Uterus (tissue), 2 donors: Measurements from ENCODE around the gene RNF167.

Experiments
- POLR2A ChIP-seq, 2 donors: fragments of 450-650 bp; IDR thresholded peaks; one replicate each; pipeline ENCODE4 v1.6.1; 2016; ENCODE audit warnings: antibody characterized with exemption in 2 of 2, mild to moderate bottlenecking in 1 of 2, moderate library complexity in 1 of 2
- TF ChIP-seq, protein P1 (sequence below), 4 experiments: fragments of 200-600 bp in 2 of 4; fragments of 450-650 bp in 2 of 4; sonication (generic) in 2 of 4; IDR thresholded peaks; one replicate each; pipeline ENCODE4 v1.5.1; 2016 to 2019; ENCODE audit warnings: antibody characterized with exemption in 4 of 4, mild to moderate bottlenecking in 2 of 4, moderate library complexity in 1 of 4

DNA sequence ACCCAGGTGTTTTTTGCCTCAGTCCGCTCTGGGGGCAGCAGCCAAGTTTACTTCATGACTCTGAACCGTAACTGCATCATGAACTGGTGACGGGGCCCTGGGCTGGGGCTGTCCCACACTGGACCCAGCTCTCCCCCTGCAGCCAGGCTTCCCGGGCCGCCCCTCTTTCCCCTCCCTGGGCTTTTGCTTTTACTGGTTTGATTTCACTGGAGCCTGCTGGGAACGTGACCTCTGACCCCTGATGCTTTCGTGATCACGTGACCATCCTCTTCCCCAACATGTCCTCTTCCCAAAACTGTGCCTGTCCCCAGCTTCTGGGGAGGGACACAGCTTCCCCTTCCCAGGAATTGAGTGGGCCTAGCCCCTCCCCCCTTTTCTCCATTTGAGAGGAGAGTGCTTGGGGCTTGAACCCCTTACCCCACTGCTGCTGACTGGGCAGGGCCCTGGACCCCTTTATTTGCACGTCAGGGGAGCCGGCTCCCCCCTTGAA is 42.8 kb upstream of the RNF167 start:
- TF ChIP-seq, protein P1, sequence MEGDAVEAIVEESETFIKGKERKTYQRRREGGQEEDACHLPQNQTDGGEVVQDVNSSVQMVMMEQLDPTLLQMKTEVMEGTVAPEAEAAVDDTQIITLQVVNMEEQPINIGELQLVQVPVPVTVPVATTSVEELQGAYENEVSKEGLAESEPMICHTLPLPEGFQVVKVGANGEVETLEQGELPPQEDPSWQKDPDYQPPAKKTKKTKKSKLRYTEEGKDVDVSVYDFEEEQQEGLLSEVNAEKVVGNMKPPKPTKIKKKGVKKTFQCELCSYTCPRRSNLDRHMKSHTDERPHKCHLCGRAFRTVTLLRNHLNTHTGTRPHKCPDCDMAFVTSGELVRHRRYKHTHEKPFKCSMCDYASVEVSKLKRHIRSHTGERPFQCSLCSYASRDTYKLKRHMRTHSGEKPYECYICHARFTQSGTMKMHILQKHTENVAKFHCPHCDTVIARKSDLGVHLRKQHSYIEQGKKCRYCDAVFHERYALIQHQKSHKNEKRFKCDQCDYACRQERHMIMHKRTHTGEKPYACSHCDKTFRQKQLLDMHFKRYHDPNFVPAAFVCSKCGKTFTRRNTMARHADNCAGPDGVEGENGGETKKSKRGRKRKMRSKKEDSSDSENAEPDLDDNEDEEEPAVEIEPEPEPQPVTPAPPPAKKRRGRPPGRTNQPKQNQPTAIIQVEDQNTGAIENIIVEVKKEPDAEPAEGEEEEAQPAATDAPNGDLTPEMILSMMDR (IDR thresholded peaks at IDR 0.05): no peak
- no peak for TF ChIP-seq POLR2A (IDR thresholded peaks at IDR 0.05)
